Endothelial cell of umbilical vein (primary cell): ENCODE data around the gene CLCN5. TPM values are rescaled to one million over a fixed set of nuclear protein-coding genes. Genes with fewer than 3 reads are reported as not detected.

Source experiments
- BruUV-seq: library from RNA; stranded (reverse); fragments of 400-500 nt; replicated peaks from 2 replicates; lab custom pipeline; 2021; lab: Mats Ljungman, UMichigan
- CTCF ChIA-PET: fragments of 300-600, 350-600 bp; sonication (Branson Sonifier 250); formaldehyde crosslinking; loops from one replicate; lab custom pipeline; 2021; ENCODE audit warnings: antibody characterized with exemption, inconsistent platforms; lab: Charles Lee
- POLR2A ChIA-PET: fragments of 300-600, 350-600 bp; sonication (Branson Sonifier 250); formaldehyde crosslinking; loops from one replicate; lab custom pipeline; 2021; ENCODE audit warnings: antibody characterized with exemption, inconsistent platforms; lab: Charles Lee
- DNase-seq: peaks from one replicate; pipeline ENCODE4 v3.0.0-alpha.2; 2011; ENCODE audit warnings: low read depth, low spot score
- FAIRE-seq: peaks from 2 replicates; lab custom pipeline; 2011; peaks lifted over from hg19 to GRCh38; lab: Jason Lieb, UNC
- H2AFZ ChIP-seq: 2 replicates; pipeline ENCODE4 v1.6.0; 2012; ENCODE audit warnings: low read depth, low read length, control low read depth, inconsistent platforms
- H3K27ac ChIP-seq: 2 replicates; pipeline ENCODE4 v1.5.1; 2011; ENCODE audit warnings: low read depth, mild to moderate bottlenecking, control low read depth, low read length, moderate library complexity; ENCODE audit not compliant: insufficient read depth
- H3K27me3 ChIP-seq, 2 experiments: 2 replicates each; pipeline versions ENCODE4 v1.6.0 to v1.6.1; 2011; ENCODE audit warnings: low read length in 2 of 2, mixed read lengths in 1 of 2; ENCODE audit not compliant: control insufficient read depth in 2 of 2, insufficient read depth in 2 of 2
- H3K36me3 ChIP-seq, 2 experiments: 2 replicates in 1 of 2; 3 replicates in 1 of 2; pipeline ENCODE4 v1.5.1; 2011; ENCODE audit warnings: low read length in 2 of 2, mild to moderate bottlenecking in 1 of 2, moderate library complexity in 1 of 2; ENCODE audit not compliant: control insufficient read depth in 2 of 2, insufficient read depth in 2 of 2; ENCODE audit errors: extremely low read depth in 1 of 2
- H3K4me1 ChIP-seq: 3 replicates; pipeline ENCODE4 v1.5.1; 2011; ENCODE audit warnings: mild to moderate bottlenecking, low read length; ENCODE audit not compliant: control insufficient read depth, insufficient read depth; ENCODE audit errors: extremely low read depth
- H3K4me2 ChIP-seq: 2 replicates; pipeline ENCODE4 v1.6.1; 2011; ENCODE audit warnings: low read length, control low read depth, mixed read lengths; ENCODE audit not compliant: insufficient read depth
- H3K4me3 ChIP-seq, 3 experiments: fragments of 200-600 bp in 1 of 3; sonication (generic), shearing (Covaris generic) in 1 of 3; replicated peaks in 1 of 3; 2 replicates each; pipeline ENCODE4 v1.5.1; 2011 to 2016; ENCODE audit warnings: control low read depth in 3 of 3, low read length in 3 of 3, mild to moderate bottlenecking in 2 of 3, inconsistent platforms in 1 of 3, low read depth in 1 of 3, moderate library complexity in 1 of 3; ENCODE audit not compliant: insufficient read depth in 1 of 3
- H3K79me2 ChIP-seq: 2 replicates; pipeline ENCODE4 v1.6.0; 2012; ENCODE audit warnings: low read length, inconsistent platforms; ENCODE audit not compliant: control insufficient read depth, insufficient read depth
- H3K9ac ChIP-seq: replicated peaks from 2 replicates; pipeline ENCODE3; 2011; ENCODE audit warnings: low read length, control low read depth; ENCODE audit not compliant: insufficient read depth; ENCODE audit errors: extremely low read depth
- H3K9me1 ChIP-seq: replicated peaks from 3 replicates; pipeline ENCODE4 v1.6.0; 2011; ENCODE audit warnings: mild to moderate bottlenecking, low read length; ENCODE audit not compliant: control insufficient read depth, insufficient read depth; ENCODE audit errors: extremely low read depth
- H3K9me3 ChIP-seq: replicated peaks from 2 replicates; pipeline ENCODE4 v1.5.1; 2012; ENCODE audit warnings: low read length, inconsistent platforms; ENCODE audit not compliant: control insufficient read depth, insufficient read depth
- H4K20me1 ChIP-seq: replicated peaks from 2 replicates; pipeline ENCODE3; 2011; ENCODE audit warnings: mild to moderate bottlenecking, low read length; ENCODE audit not compliant: control insufficient read depth, insufficient read depth; ENCODE audit errors: extremely low read depth
- CTCF ChIP-seq, 2 donors: IDR thresholded peaks; 1 replicate in 1 of 2; 2 replicates in 1 of 2; pipeline ENCODE4 v1.5.1; 2011; ENCODE audit warnings: low read length in 2 of 2, mild to moderate bottlenecking in 2 of 2, moderate library complexity in 2 of 2, control low read depth in 1 of 2, inconsistent platforms in 1 of 2, low read depth in 1 of 2; ENCODE audit not compliant: insufficient read depth in 1 of 2; ENCODE audit errors: extremely low read depth in 1 of 2
- EZH2 ChIP-seq: IDR thresholded peaks from 2 replicates; pipeline ENCODE4 v1.6.1; 2012; ENCODE audit warnings: borderline replicate concordance, low read depth, mild to moderate bottlenecking, moderate library complexity, low read length, inconsistent platforms; ENCODE audit not compliant: severe bottlenecking
- FOS ChIP-seq: IDR thresholded peaks from 2 replicates; pipeline ENCODE4 v1.6.1; 2011; ENCODE audit warnings: mild to moderate bottlenecking, low read length, moderate library complexity, borderline replicate concordance; ENCODE audit not compliant: insufficient read depth
- GATA2 ChIP-seq: IDR thresholded peaks from 2 replicates; pipeline ENCODE4 v1.7.0; 2011; ENCODE audit warnings: low read depth, mild to moderate bottlenecking, moderate library complexity, mixed read lengths, low read length; ENCODE audit not compliant: insufficient read length, insufficient read depth
- JUN ChIP-seq: IDR thresholded peaks from 2 replicates; pipeline ENCODE4 v1.6.1; 2011; ENCODE audit warnings: borderline replicate concordance, low read depth; ENCODE audit not compliant: insufficient read length, insufficient read depth
- MAX ChIP-seq: IDR thresholded peaks from 2 replicates; pipeline ENCODE4 v1.6.1; 2011; ENCODE audit not compliant: insufficient read depth, insufficient read length
- MYC ChIP-seq: IDR thresholded peaks from one replicate; pipeline ENCODE4 v1.6.1; 2011; ENCODE audit warnings: mild to moderate bottlenecking, low read depth, low read length
- POLR2A ChIP-seq: IDR thresholded peaks from 2 replicates; pipeline ENCODE4 v1.6.1; 2012; ENCODE audit warnings: low read depth, mild to moderate bottlenecking, control low read depth, low read length
- POLR2AphosphoS5 ChIP-seq: IDR thresholded peaks from 2 replicates; pipeline ENCODE4 v1.6.1; 2012; ENCODE audit warnings: low read depth, mild to moderate bottlenecking, control low read depth, low read length, moderate library complexity; ENCODE audit not compliant: insufficient read depth
- dilution Hi-C: fragments of 300-500 bp; cut with MboI; formaldehyde crosslinking; loops from one replicate; pipeline ENCODE4 v1.15.0; 2019; ENCODE audit warnings: low sequenced_read_pairs; ENCODE audit not compliant: extremely low pct_ligation_motif_present
- intact Hi-C: fragments of 100-400 bp; cut with micrococcal nuclease; formaldehyde crosslinking; loops from one replicate; pipeline ENCODE4 v1.10.0; 2022
- polyA plus RNA-seq, 4 experiments: library from polyadenylated mRNA; depleted of rRNA in 3 of 4; stranded (reverse) in 3 of 4; unstranded in 1 of 4; fragments of >200 nt; gene quantifications; 2 replicates each; pipeline versions ENCODE4 v1.2.1 to v1.2.3, GENCODE V29; 2011 to 2012; ENCODE audit warnings: missing spikeins in 1 of 4
- total RNA-seq: library from RNA; stranded (reverse); gene quantifications from 2 replicates; pipeline ENCODE4 v1.2.3, GENCODE V29; 2021

The CLCN5 gene
- total and polyA plus RNA-seq, 2 donors (not counting 3 experiments of a cell fraction or from before 2014, with no cell fraction given), result 3.1 to 12.9 TPM

GRCh38 chrX:49987651-49988050 is 65.3 kb downstream of the CLCN5 start:
- H3K4me1 ChIP-seq, result no peaks in the 10 kb centered on the region
- no peak overlapping the region for H3K9ac ChIP-seq
- no peaks in the 10 kb centered on the region for H3K9me3 ChIP-seq
- H3K9me1 ChIP-seq, result no peaks in the 10 kb centered on the region
- H3K36me3 ChIP-seq, result no peaks in the 10 kb centered on the region
- no peaks in the 10 kb centered on the region for H4K20me1 ChIP-seq
- H2AFZ ChIP-seq, result no peak overlapping the region
- ChIA-PET POLR2A (no interaction called here), CTCF (no interaction called here)
- no peak overlapping the region for H3K4me3 ChIP-seq
- DNase-seq (no peak), FAIRE-seq (no peak)
- H3K27me3 ChIP-seq, result no peaks in the 10 kb centered on the region
- no peak overlapping the region for H3K27ac ChIP-seq
- no peaks in the 10 kb centered on the region for H3K79me2 ChIP-seq
- dilution Hi-C loops (no loop called here), intact Hi-C loops (no loop called here)
- no TSS peak for BruUV-seq
- TF ChIP-seq EZH2, result no peak
- no peak for TF ChIP-seq GATA2
- H3K4me2 ChIP-seq, result no peak overlapping the region

- H3K9ac ChIP-seq, result no peak overlapping the region
- TF ChIP-seq EZH2 (no peak), MAX (no peak), GATA2 (no peak), MYC (no peak), JUN (no peak), POLR2A (no peak), POLR2AphosphoS5 (no peak), FOS (no peak), CTCF (IDR thresholded peaks at IDR 0.05; ENCODE audit: extremely low read depth in 1 of 2, insufficient read depth in 1 of 2, low read depth in 1 of 2, low read length in 2 of 2) (no peak)
- dilution Hi-C loops, result no loop called here
- H3K4me3 ChIP-seq, result no peak overlapping the region
- BruUV-seq, result no TSS peak
- no peaks in the 10 kb centered on the region for H3K9me1 ChIP-seq
- H3K36me3 ChIP-seq, result no peaks in the 10 kb centered on the region
- CTCF ChIA-PET, result no interaction called here
- no peaks in the 10 kb centered on the region for H3K27me3 ChIP-seq
- no peaks in the 10 kb centered on the region for H4K20me1 ChIP-seq
- POLR2A ChIA-PET, result no interaction called here
- no peak overlapping the region for H3K4me2 ChIP-seq
- no peaks in the 10 kb centered on the region for H3K4me1 ChIP-seq
- H3K9me3 ChIP-seq, result no peaks in the 10 kb centered on the region
- H3K27ac ChIP-seq, result no peak overlapping the region
- no peaks in the 10 kb centered on the region for H3K79me2 ChIP-seq
- intact Hi-C loops, result no loop called here
- no peak for DNase-seq
- no peak for FAIRE-seq
- H2AFZ ChIP-seq, result no peak overlapping the region
Measured at GRCh38 chrX:49988143-49988542, 65.7 kb downstream of the CLCN5 start.
